ENCODE measurements around the gene UBFD1.
"Not testable (repeated sequence)": the region's sequence is repeated elsewhere in the genome, so short reads cannot be mapped to it uniquely, and the experiment has no call there.

The UBFD1 gene

DNA sequence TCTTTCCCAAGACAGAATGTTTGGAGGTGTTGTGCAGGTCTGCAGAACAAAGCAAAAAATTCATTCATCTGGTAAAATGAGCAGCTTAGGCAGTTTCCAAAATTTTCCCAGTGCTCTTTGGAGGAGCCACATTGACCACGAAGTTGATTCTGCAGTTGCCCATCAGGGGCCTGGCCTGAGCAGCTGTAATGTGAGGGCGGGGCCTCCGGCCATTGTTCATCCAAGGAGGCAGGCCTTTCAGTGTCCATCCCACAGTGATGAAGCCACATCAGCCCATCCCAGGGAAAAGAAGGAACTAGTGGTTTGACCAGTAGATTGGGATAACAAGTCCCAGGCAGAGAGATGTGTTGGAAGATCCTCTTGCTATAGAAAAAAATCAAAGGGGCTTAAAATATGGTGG is 10.1 kb downstream of the UBFD1 start:
- DNase-seq (ENCODE audit: low spot score): no peak

DNA sequence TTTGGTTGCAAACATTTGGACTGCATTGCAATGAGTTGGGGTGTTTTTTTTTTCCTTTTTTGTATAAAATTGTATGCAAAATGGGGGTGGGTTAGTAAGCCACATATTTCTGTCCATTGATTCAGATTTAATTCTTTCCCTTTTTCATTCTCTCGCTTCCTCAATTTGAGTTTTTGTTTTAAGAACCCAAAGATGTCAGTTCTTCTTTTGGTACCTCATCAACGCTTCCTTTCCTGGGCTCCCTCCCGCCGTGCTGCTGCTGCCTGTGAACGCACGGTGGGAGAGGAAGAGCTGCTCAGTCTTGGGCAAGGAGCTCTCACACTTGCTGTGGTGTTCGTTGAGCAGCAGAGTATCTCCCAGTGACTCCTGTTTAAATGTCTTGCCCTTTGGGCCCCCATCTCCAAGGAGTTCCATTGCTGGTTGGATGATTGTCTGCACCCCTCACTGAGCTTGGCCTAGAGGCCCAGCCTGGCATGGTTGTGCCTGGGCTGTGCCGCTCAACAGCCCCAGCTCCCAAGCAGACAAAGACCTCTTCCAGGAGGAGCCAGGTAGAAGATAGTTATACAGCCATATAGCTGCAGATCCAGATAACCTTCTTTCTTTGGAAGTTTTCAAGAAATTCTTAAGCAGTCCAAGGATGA is 13.6 kb downstream of the UBFD1 start:
- DNase-seq (ENCODE audit: low spot score): peak; percentile 59

DNA sequence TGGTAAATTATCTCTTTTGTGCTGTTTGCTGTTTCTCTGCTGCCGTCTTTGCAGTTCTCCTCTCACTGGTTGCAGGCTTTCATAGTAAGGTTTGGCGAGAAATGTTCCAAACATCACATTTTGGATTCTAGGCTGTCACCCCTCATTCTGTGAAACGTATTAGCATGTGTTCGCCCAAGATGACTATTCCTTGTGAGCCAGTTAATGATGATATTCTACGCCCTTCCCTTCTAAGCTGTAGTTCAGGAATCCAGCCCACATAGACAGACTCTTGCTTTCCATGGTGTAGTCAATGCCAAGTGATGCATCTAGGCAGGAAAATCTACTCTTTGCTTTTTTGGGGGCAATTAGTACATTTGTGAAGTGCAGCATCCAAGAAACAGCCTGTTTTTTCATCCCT is 14.4 kb downstream of the UBFD1 start:
- no peak for DNase-seq (ENCODE audit: low spot score)

DNA sequence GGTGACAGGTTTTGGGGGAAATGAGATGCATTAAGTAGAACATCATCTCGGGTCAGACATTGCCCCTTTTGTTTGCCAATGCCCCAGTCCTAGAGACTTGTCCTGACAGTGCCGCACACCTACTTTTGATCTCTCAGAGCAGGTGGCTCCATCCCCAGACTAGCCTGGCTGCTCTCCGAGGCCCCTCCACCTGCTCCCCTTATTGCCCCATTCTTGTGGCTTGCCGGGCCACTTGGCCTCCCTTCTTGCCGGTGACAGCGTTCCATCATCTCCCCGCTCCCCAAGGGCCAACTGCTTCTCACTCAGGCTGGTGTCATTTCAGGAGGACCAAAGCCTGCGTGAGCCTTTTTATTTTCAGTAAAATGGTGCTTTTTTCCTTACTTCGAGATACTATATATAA is 14.9 kb downstream of the UBFD1 start:
- no peak for DNase-seq (ENCODE audit: low spot score)

DNA sequence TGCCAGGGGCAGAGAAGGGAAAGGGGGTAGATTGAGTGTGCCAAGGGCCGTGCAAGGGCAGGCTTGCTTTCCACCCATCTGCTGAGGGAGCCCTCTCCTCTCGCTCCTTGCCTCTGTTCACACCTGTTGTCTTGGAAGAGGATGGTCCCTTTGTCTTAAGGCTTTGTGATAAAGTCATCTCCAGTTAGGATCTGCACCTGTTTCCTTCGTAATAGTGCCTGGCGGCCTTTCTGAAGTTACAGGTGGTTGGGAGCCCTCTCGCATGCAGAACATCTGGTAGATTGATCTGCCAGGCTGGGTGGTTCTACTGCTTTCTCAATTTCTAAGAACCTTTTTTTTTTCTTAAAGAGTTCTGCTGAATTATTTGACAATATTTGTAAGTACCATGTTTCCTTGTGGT is 16.3 kb downstream of the UBFD1 start:
- DNase-seq (ENCODE audit: low spot score): no peak

DNA sequence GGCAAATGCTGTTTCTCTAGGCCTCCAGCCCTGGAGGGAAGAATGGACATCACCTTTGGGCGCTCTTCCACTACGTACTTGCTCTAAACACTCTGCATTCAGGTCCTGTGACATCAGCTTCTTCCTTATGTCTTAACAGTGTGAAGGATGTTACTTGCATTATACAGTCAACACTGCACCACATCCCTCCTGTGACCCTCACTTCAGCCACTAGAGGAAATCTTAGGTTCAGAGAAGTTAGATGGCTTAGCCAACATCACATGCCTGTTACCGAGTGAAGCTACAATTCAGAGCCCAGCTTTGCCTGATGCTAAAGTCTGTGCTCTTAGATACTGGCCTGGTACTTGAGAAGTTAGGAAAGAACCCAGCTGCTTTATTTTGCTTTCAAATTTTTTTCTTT is 18.3 kb downstream of the UBFD1 start:
- no peak for DNase-seq (ENCODE audit: low spot score)

DNA sequence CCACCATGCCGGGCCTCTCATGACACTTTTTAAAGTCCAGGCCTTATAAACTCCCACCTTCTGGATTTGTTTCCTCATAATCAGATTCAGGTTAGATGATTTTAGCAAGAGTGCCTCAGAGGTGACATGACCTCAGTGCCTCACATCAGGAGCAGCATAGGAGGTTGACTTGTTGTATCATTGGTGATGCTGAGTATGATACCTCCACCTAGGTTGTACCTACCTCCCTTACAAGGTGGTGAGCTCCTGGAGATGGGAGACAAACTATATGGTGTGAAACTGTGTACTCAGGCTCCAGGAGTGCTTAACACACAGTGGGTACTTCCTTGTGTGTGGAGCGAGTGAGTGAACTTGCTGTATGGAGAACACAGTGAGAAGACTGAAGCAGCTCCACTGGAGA is 20.0 kb downstream of the UBFD1 start:
- DNase-seq (ENCODE audit: low spot score): no peak

DNA sequence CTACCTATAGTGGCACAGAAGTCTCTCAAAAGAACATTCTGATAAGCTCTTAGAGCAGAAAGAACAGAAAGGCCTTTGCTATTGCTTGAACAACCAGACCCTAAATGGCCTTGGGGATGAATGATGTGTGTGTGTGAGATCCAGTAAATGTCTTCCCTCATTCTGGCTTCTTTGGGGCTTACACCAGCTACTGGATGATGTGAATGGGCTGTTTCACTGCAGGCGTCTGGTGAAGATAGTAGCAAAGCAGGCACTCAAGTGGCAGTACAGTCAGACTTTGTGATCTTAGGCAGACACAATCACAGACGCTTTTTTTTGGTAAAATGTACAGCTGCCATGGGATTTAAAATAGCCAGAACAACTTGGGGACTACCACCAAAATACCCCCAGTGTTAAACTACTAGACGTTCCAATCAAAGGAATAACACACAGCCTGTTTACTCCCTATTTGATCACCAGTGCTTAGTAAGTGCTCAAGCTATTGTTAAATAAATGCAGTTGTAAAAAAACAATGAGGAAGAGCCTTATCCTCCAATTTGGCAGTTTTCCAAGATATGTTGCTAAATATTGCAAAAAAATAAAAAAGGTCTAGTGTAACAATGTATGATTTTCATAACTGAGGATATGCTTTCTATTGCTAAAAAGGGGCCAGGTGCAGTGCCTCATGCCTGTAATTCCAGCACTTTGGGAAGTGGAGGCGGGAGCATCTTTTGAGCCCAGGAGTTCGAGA is 20.7 kb downstream of the UBFD1 start:
- peak; percentile 81 for DNase-seq (ENCODE audit: low spot score)

DNA sequence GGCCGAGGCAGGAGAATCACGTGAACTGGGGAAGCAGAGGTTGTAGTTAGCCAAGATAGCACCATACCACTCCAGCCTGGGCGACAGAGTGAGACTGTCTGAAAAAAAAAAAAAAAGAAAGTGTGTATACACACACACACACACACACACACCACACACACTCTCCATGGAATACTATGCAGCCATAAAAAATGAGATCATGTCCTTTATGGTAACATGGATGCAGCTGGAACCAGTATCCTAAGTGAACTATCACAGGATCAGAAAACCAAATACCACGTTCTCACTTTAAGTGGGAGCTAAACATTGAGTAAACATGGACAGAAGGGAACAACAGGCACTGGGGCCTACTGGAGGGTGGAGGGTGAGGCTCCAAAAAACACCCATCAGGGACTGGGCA is 21.8 kb downstream of the UBFD1 start:
- no peak for DNase-seq (ENCODE audit: low spot score)

DNA sequence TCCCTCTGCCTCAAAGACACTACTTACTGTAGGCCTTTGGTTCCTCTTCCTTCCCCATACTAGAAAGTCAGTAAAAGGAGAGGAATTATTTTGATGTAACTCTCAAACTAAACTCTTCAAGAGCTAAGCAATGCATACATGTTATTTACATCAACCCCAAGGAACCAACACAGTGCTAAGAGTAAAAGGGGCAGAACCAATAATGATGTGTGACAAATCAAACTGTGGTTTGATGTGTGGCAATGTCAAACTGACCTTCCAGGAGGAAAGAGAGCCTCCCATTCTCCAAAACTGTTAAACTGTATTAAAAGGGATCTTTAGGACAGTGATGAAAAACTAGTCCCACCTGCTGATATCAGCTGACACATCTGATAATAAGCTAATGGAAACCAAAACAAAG is 22.9 kb downstream of the UBFD1 start:
- DNase-seq (ENCODE audit: low spot score): no peak

DNA sequence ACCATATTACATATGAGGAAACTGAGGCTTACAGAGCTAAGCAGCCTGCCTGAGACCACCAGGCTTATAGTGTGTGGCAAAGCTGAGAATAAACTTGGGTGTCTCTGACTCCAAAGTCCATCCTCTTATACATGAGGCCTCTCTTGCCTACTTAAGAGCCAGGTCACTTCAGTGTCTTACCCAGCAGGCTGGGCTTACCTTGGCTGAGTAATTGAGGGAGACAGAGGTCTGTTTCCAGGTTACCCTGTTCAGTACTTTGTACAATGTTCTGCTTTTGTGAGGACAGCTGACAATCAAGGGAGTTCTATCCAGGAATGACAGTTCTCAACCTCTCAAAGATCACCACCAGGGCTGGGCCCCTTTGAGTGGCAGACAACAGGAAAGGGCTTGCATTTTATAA is 24.2 kb downstream of the UBFD1 start:
- no peak for DNase-seq (ENCODE audit: low spot score)

DNA sequence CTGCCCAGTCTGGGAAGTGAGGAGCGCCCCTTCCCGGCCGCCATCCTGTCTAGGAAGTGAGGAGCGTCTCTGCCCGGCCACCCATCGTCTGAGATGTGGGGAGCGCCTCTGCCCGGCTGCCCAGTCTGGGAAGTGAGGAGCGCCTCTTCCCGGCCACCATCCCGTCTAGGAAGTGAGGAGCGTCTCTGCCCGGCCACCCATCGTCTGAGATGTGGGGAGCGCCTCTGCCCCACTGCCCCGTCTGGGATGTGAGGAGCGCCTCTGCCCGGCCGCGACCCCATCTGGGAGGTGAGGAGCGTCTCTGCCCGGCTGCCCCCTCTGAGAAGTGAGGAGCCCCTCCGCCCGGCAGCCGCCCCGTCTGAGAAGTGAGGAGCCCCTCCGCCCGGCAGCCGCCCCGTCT is 25.7 kb downstream of the UBFD1 start:
- not testable (repeated sequence) for DNase-seq (ENCODE audit: low spot score)

DNA sequence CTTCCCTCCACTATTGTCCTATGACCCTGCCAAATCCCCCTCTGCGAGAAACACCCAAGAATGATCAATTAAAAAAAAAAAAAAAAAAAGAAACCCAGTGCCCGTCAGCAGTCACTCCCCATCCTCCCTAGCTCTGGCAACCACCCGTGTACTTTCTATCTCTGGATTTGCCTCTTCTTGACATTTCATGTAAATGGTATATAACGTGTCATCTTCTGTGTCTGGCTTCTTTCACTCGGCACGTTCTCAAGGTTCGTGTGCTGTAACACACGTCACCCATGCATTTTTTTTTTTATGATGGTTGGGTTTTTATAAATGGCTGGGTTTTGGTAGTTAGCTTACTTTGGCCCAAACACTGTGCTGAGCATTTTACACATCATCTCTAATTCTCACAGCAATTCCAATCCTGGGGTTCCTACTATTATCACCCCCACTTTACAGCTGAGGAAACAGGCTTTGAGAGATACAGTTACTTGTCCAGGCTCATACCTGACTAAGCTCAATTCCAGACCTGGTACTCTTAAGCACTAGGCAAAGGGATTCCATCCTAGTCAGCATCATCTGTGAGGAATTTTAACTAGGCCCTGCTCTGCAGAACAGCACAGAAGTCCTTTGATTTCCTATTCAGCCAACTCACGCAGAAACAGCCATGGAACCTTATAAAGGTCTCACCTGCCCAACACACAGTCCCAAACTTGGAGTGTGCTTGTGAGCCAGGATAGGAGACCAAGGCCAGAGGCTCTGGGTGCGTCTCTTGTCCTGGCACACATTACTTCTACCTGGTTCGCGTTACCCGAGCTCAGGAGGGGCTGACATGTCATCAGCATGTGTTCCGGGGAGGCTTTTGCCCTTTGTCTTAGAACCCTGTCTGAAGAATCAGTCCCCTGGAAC is 26.9 kb downstream of the UBFD1 start:
- no peak for DNase-seq (ENCODE audit: low spot score)

DNA sequence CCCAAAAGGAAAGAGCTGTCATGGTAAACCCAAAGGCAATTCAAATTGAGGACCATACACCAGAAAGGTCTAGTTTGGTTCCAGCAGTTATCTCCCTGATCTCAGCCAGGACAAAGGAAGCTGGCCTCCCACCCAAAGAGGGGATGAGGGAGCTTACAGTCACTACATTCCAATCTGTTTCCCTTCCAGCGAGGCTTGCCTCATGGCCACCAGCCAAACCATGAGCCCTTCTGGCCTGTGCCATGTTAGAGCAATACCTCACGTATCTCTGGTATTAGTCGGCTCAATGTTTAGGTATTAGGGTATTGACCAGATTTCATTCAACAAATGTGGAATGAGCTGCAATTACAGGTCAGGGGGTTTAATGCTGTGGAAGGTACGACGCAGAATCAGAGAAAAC is 30.2 kb downstream of the UBFD1 start:
- DNase-seq (ENCODE audit: low spot score): no peak

DNA sequence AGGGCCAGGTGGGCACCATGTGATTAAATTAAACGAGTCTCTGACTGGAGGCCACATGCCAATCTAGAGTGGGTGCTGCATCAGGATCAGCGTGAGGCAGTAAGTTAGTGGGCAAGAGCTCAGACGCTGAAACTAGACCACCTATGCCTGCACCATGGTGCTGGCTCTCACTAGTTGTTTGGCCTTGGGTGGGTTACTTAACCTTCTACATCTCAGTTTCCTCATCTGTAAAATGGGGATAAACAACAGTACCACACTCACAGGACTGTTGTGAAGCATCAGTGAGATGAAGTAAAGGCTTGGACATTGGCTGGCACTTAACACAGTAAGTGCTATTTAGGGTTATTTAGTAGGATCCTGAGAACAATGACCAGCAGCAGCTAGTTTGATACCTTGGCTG is 32.7 kb downstream of the UBFD1 start:
- no peak for DNase-seq (ENCODE audit: low spot score)

DNA sequence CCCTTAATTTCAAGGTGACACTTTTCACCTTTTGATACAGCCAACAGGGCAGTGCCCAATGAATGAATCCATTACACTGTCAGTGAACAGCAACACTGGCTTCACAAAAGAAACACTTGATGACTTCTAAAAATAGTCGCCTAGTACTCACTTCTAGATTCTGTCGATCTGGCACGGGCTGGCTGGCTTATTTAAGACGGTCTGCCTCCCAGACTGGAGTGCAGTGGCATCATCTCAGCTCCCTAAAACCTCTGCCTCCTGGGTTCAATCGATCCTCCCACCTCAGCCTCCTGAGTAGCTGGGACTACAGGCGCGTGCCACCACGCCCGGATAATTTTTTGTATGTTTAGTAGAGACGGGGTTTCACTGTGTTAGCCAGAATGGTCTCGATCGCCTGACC is 36.7 kb downstream of the UBFD1 start:
- no peak for DNase-seq (ENCODE audit: low spot score)

DNA sequence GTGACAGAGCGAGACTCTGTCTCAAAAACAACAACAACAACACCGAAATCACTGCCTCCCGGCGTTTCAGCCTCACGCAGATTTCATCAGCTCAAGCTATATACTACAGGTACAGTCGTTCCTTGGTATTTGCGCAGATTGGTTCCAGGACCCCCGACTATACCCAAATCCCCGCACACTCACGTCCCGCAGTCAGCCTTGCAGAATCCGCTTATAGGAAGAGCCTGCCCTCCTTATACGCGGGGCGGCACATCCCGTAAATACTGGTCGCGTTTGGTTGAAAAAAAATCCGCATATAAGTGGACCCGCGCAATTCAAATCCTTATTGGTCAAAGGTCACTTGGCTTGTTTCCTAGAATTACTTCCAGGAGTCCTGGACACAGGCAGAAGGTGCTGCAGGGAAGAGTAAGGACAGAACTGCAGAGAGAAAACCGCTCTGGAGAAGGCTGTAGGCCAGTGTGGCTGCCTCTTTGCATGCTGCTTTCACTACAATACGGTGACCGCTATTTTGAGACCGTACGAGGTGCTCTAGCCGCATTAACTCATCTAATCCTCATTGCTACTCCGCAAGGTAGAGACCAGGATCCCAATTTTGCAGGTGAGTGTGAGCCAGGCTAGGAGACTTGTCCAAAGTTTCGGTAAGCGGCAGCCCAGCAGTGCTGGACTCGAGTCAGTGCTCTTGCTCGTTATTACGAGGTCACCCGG is 37.9 kb downstream of the UBFD1 start:
- peak; percentile 14 for DNase-seq (ENCODE audit: low spot score)

DNA sequence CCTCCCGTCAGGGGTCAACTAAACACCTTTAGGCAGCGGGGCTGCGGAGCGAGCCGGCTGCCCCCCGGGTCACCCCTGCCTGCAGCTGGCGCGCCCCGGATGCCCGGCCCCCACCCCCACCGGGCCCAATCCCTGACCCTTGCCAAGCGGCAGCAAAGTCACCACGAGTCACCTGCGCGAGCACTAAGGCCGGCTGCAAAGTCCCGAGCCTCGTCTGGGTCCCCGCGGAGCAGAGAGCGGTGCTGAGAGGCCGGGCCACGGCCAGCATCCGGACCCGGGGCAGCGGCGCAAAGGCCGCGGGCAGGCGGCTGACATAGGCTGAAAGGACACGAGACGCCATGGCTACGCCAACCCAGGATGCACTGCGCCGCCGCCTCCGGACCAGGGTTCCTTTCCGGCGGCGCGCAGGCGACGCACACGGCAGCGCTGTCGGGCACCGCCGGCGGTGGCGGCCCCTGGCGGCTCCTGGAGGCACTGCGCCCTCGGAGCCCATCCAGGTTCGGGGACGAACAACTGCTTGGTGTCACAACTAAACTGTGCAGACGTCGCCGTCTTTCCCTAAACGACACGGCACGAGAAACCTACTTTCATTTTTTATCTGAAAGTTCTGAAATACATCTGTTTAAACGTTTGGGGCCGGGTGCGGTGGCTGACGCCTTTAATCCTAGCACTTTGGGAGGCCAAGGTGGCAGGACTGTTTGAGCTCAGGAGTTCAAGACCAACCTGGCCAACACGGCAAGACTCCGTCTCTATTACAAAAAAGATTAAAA is 38.6 kb downstream of the UBFD1 start, which contains the start of gene NDUFAB1:
TSS of gene NDUFAB1 (minus strand) at position 366 of the 770 bp plus-strand sequence. CDS start at position 340, 26 bp downstream.
- peak; percentile 81 for DNase-seq (ENCODE audit: low spot score)

DNA sequence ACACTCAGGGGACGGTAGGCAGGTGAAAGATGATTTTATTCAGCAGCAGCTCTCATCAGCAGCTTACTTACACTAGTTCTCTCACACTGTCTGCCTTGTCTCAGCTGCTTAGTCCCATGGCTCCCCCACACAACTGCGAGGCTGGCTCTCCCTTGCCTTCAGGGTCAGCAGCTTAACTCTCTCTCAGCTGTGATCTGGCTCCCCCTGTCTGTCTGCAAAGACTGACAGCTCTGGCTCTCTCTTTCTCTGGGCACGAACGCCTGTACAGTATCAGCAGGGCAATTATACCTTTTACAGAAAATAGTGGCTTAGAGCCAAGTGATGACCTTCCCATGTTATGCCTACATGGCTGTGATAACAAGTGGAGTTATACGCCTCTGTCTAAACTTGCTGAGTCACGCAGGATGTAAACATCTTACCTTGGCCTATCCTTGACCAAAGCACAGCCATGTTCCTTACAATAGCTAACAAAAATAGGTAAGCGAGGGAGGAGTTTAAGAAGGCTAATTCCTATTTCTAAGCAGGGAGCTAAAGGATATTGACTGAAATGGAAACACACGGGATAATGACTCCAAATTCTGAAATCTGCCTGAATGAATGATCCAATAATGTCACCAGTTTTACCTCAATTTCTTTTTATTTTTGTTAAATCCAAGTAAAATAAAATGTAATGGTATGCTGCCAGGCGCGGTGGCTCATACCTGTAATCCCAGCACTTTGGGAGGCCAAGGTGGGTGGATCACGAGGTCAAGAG is 39.7 kb downstream of the UBFD1 start:
- DNase-seq (ENCODE audit: low spot score): peak; percentile 24

DNA sequence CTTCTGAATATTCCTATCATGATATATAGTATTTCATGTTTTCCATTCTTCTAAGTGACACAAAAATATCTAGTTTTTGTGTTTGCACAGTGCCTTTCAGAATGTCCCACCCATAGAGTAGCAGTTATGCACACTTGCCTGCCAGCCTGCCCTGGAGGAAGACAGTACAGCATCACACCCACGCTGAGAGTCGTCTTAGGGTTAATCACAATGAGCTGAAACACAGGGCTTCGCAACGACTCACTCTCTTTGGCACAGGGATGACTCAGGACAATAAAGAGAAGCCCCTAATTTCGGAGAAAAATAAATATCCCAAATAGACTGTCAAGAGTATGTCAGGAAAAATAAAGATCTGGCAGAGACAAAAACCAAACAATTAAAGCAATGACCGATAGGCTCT is 50.2 kb downstream of the UBFD1 start:
- DNase-seq (ENCODE audit: low spot score): no peak

DNA sequence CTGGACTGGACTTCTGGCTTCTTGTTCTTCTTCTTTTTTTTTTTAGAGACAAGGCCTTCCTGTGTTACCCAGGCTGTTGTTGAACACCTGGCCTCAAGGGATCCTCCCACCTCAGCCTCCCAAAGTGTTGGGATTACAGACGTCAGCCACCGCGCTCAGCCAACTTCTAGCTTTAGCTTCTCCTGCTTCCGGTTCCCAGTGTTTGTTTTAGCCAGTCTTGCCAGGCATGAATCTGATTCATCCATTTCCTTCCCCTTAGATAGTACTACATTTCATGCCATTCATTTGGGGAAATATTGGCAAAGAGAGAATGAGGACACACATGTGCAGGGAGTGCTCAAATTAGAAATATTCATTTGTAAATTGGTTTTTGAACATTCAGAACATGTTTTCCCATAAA is 50.7 kb downstream of the UBFD1 start:
- no peak for DNase-seq (ENCODE audit: low spot score)
